SJCRH30 (cell line): Measurements from ENCODE around the gene ROGDI. TPM values are rescaled to one million over a fixed set of nuclear protein-coding genes. Genes with fewer than 3 reads are reported as not detected.

Experiments
- DNase-seq, 2 experiments: peaks; one replicate each; pipeline ENCODE4 v3.0.0-alpha.2; 2015 to 2020
- H3K27ac ChIP-seq: fragments of 250-450 bp; sonication (Bioruptor Pico); 2 replicates; pipeline ENCODE4 v1.5.1; 2020; ENCODE audit warnings: mild to moderate bottlenecking, moderate library complexity
- H3K27me3 ChIP-seq: fragments of 250-450 bp; sonication (Bioruptor Pico); 2 replicates; pipeline ENCODE4 v1.5.1; 2020; ENCODE audit warnings: mild to moderate bottlenecking, moderate library complexity
- H3K36me3 ChIP-seq: fragments of 250-450 bp; sonication (Bioruptor Pico); 2 replicates; pipeline ENCODE4 v1.5.1; 2020; ENCODE audit warnings: mild to moderate bottlenecking, moderate library complexity
- H3K4me1 ChIP-seq: fragments of 250-450 bp; sonication (Bioruptor Pico); 2 replicates; pipeline ENCODE4 v1.5.1; 2020; ENCODE audit warnings: mild to moderate bottlenecking, moderate library complexity
- H3K4me3 ChIP-seq: fragments of 250-450 bp; sonication (Bioruptor Pico); 2 replicates; pipeline ENCODE4 v1.5.1; 2020; ENCODE audit warnings: mild to moderate bottlenecking, moderate library complexity
- H3K9me3 ChIP-seq: fragments of 250-450 bp; sonication (Bioruptor Pico); replicated peaks from 2 replicates; pipeline ENCODE4 v1.5.1; 2020; ENCODE audit warnings: mild to moderate bottlenecking, moderate library complexity
- total RNA-seq: library from RNA; depleted of rRNA; stranded (reverse); fragments of >200 nt; shearing (Covaris generic); gene quantifications from 2 replicates; pipeline ENCODE4 v1.2.3, GENCODE V29; 2014; rRNA removed

The ROGDI gene
- total RNA-seq, 1 experiment from 2014 or later: 20.5 TPM

GRCh38 chr16:4750896-4751295 is 51.5 kb downstream of the ROGDI start:
- Histone ChIP-seq H3K27ac (no peak overlapping the region), H3K9me3 (0 out of 2 replicates have a peak, but pooled peaks cover 2% of the 10 kb centered on the region), H3K36me3 (peaks cover 17% of the 10 kb centered on the region), H3K4me3 (no peak overlapping the region), H3K27me3 (no peaks in the 10 kb centered on the region), H3K4me1 (no peaks in the 10 kb centered on the region)
- no peak for DNase-seq

DNA sequence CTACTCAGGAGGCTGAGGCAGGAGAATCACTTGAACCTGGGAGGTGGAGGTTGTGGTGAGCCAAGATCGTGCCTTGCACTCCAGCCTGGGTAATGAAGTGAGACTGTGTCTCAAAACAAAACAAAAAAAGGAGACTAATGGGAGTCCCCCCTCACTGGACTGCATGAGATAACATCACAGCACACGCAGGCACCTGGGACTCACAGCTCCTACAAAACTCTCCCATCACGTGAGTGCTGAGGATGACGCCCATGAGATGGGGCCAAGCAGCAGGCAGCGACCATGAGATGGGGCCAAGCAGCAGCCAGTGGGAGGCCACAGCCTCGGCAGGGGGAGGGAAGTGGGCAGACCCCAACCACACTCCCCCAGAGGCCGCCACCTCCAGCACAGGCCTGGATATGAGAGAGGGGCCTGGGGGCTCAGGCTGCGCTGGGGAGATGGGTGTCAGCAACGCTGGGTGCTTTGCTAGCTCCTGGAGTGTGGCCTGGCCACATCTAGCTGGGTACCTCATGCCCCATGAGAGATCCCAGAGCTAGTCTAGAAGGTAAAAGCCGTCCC is 52.7 kb downstream of the ROGDI start:
- Histone ChIP-seq H3K9me3 (no peaks in the 10 kb centered on the region), H3K27ac (no peak overlapping the region), H3K27me3 (no peaks in the 10 kb centered on the region), H3K4me1 (no peaks in the 10 kb centered on the region), H3K36me3 (peaks cover 6% of the 10 kb centered on the region), H3K4me3 (no peak overlapping the region)
- no peak for DNase-seq

DNA sequence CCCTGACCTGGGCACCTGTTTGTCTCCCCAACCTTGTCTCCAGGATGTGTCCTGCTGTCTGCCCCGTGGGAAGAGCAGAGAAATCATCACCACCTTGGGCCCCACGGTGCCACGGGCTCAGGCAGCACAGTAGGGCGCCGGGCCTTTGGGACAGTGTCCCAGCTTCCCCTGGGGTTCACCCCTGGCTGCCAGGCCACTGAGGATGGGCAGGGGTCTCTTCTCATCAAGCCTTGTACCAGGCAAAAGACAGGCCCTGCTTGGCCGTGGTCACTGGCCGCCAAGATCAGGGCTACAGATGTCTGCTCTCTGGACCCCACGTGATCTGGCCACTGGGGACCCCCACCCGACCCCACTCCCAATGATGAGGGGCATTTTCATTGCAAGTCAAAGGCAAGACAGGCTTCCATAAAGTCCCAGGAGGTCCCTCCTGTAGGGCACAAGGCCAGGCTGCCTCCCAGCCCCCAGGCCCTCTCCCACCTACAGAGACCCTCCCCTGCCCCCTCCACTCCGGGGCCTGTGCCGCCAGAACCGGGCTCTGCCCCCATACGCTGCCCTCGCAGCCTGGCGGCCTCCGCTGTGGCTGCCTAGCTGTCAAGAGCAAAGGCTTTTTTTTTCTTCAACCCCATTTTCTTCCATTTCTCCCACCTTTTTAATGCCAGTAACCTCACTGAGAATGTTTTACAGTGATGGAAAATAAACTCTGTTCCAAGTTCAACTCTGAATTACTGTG is 53.6 kb downstream of the ROGDI start:
- DNase-seq: no peak
- Histone ChIP-seq H3K9me3 (no peaks in the 10 kb centered on the region), H3K27me3 (no peaks in the 10 kb centered on the region), H3K4me1 (no peaks in the 10 kb centered on the region), H3K36me3 (peaks cover 4% of the 10 kb centered on the region; the same call in 1 of the 2 replicates), H3K4me3 (no peak overlapping the region), H3K27ac (no peak overlapping the region)

DNA sequence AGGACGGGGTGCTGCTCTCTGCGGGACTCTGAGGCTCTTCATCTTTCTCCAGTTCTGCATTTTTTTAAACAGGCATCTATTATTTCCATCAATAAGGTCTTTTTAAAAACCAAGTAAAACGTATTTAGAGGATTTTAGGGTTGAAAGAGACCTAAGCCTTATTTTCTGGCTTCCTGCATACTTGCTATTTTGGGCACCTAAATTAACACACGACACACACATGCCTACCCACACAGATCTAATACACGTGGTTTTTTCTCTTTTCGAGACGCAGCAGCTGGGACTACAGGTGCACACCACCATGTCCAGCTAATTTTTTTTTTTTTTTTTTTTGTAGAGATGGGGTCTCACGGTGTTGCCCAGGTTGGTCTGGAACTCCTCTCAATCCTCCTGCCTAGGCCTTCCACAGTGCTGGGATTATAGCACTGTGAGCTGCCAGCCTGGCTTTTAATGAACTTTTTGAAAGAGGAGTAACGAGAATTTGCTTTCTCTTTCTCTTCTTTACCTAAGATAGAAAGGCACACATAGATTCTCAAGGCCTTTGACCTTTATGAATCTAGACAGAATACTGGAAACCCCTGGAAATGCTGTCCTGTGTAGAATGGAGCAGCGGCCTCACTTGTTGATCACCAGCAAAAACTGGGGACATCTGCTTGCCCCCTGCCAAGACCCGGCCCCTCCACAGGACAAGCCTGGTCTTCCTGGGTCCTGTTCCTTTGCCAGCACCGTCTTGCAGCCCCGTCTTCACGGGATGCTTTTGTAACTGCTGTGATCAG is 54.3 kb downstream of the ROGDI start:
- Histone ChIP-seq H3K36me3 (no peaks in the 10 kb centered on the region; the same call in 1 of the 2 replicates), H3K9me3 (no peaks in the 10 kb centered on the region), H3K4me3 (no peak overlapping the region), H3K27ac (no peak overlapping the region), H3K4me1 (no peaks in the 10 kb centered on the region), H3K27me3 (no peaks in the 10 kb centered on the region)
- no peak for DNase-seq

DNA sequence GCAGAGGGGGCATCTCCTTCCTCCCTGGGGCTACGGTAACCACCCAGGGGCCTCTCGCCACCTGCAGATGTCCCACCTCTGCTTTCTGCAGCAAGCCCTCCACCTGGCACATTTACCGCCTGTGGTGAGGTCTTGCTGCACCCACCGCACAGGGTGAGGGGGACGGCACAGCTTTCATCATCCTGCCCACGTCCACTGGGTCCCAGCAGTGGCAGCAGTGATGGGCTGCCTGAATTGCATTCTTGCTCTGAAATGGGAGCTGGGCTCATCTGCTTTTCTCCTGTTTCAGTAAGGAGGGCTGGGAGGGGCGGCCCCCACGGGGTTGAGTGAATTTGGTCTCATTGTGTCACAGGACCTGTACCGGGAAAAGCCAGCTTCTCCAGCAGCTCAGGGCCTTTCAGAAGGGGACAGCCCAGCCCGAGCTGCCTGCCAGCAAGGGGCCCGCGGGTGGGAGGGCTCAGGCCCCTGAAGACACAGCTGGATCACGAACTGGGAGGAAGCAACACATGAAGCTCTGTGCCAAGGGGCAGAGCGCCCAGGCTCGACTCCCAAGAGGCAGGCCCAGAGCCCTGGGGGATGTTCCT is 55.4 kb downstream of the ROGDI start:
- Histone ChIP-seq H3K27me3 (no peaks in the 10 kb centered on the region), H3K4me1 (no peaks in the 10 kb centered on the region), H3K4me3 (no peak overlapping the region), H3K9me3 (no peaks in the 10 kb centered on the region), H3K27ac (no peak overlapping the region), H3K36me3 (no peaks in the 10 kb centered on the region; the same call in 1 of the 2 replicates)
- no peak for DNase-seq

Other genes with a start within 250 kb of the ROGDI start
- not detected in 2 replicates for gene C16orf96, start 246.3 kb downstream of the ROGDI start, total RNA-seq
- gene UBALD1, start 187.7 kb downstream of the ROGDI start, total RNA-seq: 5.5 and 8.7 TPM in 2 replicates
- gene MGRN1, start 177.8 kb downstream of the ROGDI start, total RNA-seq: 11.6 and 13.8 TPM in 2 replicates
- 22.3 and 23.6 TPM in 2 replicates for gene NUDT16L1, start 109.1 kb downstream of the ROGDI start, total RNA-seq
- gene ANKS3, start 68.4 kb downstream of the ROGDI start, total RNA-seq: 10.0 and 10.9 TPM in 2 replicates
- gene DNAAF8, start 68.1 kb downstream of the ROGDI start, total RNA-seq: 0.06 and 0.25 TPM in 2 replicates
- 7.6 and 7.8 TPM in 2 replicates for gene ZNF500, start 35.5 kb downstream of the ROGDI start, total RNA-seq
- not detected in 2 replicates for gene SEPTIN12, start 14.3 kb downstream of the ROGDI start, total RNA-seq
- gene SMIM22, start 7.3 kb downstream of the ROGDI start, total RNA-seq: not detected in 2 replicates
- gene GLYR1, start 44.7 kb upstream of the ROGDI start, total RNA-seq: 40.3 and 45.3 TPM in 2 replicates
- gene UBN1, start 44.8 kb upstream of the ROGDI start, total RNA-seq: 27.6 and 28.1 TPM in 2 replicates
- 0.18 and 0.22 TPM in 2 replicates for gene PPL, start 134.5 kb upstream of the ROGDI start, total RNA-seq
- gene SEC14L5, start 155.7 kb upstream of the ROGDI start, total RNA-seq: not detected in 2 replicates
- gene NAGPA, start 231.3 kb upstream of the ROGDI start, total RNA-seq: 6.4 and 8.1 TPM in 2 replicates